Measurements from ENCODE around the gene DIP2A.

The DIP2A gene, protein sequence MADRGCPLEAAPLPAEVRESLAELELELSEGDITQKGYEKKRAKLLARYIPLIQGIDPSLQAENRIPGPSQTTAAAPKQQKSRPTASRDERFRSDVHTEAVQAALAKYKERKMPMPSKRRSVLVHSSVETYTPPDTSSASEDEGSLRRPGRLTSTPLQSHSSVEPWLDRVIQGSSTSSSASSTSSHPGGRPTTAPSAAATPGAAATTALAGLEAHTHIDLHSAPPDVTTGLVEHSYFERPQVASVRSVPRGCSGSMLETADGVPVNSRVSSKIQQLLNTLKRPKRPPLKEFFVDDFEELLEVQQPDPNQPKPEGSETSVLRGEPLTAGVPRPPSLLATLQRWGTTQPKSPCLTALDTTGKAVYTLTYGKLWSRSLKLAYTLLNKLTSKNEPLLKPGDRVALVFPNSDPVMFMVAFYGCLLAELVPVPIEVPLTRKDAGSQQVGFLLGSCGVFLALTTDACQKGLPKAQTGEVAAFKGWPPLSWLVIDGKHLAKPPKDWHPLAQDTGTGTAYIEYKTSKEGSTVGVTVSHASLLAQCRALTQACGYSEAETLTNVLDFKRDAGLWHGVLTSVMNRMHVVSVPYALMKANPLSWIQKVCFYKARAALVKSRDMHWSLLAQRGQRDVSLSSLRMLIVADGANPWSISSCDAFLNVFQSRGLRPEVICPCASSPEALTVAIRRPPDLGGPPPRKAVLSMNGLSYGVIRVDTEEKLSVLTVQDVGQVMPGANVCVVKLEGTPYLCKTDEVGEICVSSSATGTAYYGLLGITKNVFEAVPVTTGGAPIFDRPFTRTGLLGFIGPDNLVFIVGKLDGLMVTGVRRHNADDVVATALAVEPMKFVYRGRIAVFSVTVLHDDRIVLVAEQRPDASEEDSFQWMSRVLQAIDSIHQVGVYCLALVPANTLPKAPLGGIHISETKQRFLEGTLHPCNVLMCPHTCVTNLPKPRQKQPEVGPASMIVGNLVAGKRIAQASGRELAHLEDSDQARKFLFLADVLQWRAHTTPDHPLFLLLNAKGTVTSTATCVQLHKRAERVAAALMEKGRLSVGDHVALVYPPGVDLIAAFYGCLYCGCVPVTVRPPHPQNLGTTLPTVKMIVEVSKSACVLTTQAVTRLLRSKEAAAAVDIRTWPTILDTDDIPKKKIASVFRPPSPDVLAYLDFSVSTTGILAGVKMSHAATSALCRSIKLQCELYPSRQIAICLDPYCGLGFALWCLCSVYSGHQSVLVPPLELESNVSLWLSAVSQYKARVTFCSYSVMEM (N-terminal part only)

DNA sequence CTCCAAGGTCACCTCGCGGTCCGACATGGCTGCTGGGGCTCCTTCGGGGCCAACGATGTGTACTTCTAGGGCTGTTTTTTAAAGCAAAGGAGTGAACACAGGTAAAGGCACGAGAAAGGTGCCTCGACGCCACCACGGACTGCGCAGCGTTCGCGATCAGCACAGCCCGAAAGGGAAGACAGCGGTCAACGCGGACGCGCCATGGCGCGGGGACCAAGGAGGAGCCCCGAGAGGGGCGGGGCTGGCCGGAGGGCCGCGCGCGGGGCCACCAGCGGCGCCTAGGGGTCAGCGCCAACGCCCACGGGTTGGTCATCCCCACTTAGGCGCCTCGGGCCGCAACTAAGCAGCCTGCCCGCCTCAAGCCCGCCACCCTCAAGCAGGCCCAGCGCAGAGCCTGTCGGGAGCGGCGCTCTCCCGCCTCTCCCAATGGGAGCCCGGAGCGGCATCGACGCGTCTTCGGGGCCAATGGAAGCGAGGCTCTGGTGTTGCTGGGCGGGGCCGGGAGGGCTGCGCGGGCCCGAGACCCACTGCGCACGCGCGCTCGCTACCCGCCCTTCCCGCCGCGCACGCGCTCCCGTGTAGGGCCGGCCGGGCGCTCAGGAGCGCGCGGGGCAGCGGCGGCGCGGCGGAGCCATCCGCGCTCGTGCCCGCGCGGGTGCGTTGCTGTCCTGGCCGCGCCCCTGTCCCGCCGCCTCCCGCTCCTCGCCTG is at the start of gene DIP2A:
TSS of gene DIP2A (plus strand) at position 577 of the 709 bp plus-strand sequence. CDS start 241 bp downstream, outside the sequence.
- DNase-seq (ENCODE audit: low spot score), result peak; percentile 100

DNA sequence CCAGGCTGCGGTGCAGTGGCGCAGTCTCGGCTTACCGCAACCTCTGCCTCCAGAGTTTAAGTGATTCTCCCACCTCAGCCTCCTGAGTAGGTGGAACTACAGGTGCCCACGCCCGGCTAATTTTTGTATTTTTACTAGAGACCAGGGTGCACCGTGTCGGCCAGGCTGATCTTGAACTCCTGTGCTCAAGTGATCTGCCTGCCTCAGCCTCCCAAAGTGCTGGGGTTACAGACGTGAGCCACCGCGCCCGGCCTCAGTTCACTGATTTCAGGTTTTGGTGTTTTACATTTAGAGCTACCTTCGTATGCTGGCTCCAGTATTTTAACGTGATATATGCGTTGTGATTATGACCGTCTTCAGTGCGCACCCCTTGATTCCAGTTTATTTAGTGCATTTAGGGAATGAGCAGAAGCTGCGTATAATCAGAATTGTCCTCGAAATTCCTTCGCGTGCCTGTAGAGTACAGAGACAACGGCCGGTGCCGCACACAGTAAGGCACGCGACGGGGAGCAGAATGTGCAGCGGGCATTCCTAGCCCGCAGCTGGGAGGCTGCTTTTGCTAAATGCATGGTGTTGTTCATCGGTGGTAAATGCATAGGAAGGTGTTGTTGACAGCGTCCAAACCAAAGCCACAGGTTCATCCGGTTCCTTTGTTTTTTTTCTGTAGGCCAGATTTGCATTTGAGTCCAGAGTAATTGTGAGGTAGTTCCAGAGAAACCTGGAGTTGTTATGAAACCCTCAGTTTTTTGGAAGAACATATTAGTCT is 48.9 kb upstream of the DIP2A start:
- DNase-seq (ENCODE audit: low spot score), result no peak

DNA sequence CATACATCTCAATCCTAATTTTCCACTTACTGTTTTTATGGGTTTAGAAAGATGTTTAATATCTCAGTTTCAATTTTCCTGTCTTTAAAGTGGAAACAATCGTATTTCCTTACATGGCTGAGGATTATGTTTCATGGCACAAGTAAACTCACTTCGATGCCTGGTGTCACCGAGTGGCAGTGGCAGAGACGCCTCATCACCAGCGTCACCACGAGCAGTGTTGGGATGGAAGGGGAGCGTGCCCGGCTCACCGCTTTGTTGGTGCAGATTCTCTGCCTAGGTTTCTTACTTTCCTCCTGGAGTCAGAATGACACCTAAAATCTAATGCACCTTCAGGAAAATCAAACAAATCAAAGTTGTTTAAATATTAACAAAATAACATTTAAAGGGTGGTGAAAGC is 48.2 kb upstream of the DIP2A start:
- DNase-seq (ENCODE audit: low spot score), result no peak

DNA sequence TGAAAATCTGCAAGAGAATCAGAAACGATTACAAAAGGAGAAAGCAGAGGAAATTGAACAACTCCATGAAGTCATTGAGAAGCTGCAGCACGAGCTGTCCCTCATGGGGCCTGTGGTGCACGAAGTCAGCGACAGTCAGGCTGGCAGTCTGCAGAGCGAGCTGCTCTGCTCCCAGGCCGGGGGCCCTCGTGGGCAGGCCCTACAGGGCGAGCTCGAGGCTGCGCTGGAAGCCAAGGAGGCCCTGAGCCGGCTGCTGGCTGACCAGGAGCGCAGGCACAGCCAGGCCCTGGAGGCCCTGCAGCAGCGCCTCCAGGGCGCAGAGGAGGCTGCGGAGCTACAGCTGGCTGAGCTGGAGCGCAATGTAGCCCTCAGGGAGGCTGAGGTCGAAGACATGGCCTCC is 47.5 kb upstream of the DIP2A start:
- DNase-seq (ENCODE audit: low spot score), result peak; percentile 21

DNA sequence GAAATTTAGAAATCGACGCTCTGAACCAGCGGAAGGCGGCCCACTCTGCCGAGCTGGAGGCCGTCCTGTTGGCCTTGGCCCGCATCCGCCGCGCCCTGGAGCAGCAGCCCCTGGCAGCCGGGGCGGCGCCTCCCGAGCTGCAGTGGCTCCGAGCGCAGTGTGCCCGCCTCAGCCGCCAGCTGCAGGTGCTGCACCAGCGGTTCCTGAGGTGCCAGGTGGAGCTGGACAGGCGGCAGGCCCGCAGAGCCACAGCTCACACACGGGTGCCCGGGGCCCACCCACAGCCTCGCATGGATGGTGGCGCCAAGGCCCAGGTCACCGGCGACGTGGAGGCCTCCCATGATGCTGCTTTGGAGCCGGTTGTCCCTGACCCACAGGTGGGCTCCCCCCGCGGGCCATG is 47.0 kb upstream of the DIP2A start:
- DNase-seq (ENCODE audit: low spot score), result peak; percentile 27

DNA sequence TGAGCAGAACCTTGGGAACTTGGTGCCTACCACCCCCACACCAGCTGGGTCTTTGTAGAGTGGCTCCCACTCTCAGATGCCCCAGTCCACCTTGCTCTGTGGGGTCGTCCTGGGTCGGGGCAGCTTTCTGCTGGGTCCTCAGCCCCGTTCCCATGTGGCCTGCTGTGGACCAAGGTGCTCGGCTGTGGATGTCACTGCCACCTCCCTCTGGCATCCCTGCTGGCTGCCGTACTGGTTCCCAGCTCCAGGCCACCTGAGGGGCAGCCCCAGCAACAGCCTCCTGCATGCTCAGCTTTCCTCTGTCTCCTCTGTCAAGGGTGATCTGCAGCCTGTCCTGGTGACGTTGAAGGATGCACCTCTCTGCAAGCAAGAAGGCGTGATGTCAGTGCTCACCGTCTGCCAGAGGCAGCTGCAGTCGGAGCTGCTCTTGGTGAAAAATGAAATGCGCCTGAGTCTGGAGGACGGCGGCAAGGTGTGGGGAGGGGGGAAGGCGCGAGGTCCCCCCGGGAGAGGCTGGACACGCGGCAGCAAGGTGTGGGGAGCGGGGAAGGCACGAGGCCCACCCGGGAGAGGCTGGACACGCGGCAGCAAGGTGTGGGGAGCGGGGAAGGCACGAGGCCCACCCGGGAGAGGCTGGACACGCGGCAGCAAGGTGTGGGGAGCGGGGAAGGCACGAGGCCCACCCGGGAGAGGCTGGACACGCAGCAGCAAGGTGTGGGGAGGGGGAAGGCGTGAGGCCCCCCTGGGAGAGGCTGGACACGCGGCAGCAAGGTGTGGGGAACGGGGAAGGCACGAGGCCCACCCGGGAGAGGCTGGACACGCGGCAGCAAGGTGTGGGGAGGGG is 45.9 kb upstream of the DIP2A start:
- DNase-seq (ENCODE audit: low spot score), result peak; percentile 12

DNA sequence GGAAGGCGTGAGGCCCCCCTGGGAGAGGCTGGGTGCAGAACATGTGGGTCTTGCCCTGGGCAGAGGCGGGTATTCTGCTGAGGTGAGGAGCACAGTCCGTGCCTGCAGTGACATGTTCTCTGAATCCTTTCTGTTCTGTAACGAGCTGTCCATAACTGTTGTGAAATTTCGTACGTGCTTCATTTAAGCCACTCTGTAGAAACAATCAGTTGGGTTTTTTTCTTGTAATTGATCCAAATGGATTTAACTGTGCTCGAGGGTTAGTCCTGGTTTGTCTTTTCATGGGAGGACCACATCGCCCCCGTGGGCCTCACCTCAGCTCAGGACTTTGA is 45.4 kb upstream of the DIP2A start:
- peak; percentile 19 for DNase-seq (ENCODE audit: low spot score)

DNA sequence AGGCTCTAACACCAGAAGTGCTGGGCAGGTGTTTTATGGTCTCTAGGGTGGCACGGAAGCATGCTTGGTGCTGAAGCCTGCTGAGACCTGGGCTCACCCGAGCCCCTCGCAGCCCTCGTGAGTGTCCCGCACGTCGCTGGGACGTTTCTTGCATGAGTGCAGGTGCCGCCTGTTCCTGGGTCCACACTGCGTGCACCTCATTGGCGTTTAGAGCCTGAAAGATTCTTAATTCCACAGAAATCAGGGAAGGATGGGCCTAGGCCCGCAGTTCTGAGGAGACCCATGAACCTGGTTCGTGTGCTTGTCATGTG is 43.8 kb upstream of the DIP2A start:
- peak; percentile 21 for DNase-seq (ENCODE audit: low spot score)

DNA sequence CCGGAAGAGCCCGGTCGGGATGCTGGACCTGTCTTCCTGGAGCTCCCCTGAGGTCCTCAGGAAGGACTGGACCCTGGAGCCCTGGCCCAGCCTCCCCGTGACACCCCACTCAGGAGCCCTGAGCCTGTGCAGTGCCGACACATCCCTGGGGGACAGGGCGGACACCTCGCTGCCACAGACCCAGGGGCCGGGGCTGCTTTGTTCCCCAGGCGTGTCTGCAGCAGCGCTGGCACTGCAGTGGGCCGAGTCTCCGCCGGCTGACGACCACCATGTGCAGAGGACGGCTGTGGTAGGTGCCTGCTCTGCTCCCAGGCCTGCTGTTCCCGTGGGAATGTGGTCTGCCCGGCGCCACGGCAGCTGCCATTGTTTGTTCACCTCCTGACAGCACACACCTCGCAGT is 42.1 kb upstream of the DIP2A start:
- DNase-seq (ENCODE audit: low spot score), result peak; percentile 33

DNA sequence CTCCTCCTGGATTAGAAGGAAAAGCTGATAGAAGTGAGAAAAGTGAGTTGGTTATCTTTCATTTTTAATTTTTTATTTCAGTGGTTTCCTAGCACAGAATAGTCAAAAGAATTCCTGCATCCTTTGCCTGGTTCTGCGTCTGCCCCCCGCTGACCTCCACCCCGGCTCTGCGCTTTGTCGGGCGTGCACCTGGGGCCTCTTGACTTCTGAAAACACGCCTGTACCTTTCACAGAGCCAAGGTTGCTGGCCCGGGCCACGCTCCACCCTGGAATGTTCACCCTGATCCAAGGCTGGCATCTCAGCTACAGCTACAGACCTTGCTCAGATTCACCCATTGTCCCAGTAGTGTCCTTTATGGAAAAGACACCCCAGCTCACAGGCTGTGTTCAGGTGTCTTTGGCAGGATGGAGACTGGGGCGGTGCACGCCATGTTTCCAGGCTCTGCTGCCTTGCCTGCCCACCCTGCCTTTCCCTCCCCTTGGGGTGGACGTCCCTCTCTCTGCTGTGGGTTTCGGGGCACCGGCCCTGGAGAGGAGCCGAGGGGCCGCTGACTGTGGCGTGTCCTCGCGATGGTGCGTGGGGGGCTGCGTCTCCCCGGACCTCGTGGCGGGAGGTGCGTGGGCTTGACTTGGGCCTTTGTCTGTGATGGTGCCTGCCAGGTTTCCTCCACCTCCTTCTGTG is 40.3 kb upstream of the DIP2A start:
- peak; percentile 30 for DNase-seq (ENCODE audit: low spot score)

DNA sequence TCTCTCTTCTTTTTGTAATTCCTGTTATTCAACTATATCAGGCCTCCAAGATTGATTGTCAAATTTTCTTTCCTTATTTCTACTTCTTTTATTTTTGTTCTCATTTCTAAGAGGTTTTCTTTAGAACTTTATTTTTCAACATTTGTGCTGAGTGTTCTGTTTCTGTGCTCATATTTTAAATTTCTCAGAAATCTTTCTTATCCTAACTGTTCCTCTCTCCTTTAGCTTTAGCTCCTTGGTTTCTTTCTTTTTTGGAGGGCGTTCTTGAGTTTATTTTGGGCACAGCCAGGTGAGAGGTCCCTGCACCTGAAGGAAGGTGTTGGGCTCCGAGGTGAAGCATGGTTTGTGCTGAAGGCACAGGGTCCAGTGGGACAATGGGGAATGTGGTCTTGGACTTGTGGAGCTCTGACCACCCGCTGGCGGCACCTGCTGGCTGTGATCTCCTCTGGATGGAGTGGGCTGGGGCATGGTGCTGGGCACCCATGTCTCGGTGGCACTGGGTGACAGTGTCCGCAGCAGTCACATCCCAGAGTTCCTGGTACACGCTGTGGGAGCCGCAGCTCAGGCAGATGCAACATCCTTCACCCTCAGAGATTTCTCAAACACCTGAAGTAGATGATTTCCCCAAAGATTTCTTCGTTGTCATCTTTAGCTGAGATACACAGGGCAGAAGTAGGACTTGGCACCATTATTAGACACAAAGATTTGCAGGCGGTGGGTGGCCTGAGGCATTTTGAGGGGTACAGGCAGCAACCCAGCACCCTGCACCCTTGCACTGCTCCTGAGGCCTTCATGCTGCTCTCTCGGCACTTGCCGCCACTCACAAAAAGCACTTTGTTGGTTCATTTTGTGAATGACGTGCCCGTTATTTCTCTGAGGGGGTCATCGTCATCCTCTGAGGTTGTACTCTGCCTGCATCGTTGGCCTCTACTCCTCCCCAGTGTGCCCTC is 38.2 kb upstream of the DIP2A start:
- DNase-seq (ENCODE audit: low spot score), result no peak

DNA sequence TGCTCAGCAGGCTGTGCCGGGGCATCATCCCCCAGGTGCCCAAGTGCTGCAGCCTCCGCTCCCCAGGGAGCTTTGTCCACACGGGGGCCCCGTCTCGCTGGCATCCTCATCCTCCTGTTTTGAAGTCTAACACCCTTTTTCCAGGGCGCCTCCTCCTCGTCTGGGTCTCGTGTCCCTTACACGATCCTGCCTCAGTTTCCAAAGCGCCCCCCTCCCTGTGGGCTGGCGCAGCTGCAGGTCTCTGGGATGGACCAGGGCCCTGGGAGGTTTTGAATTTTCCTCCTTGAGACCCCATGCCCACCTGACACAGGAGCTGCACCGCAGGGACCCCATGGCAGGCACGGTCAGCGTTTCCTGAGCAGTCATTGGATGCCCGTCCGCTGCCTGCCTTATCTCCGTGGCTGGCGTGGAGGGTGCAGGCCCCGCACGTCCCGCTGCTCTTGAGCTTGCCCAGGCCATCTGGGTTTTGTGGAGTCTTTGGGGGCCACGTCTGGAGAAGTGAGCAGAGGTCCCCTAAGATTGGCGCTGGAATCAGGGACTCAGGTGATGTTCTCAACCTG is 37.4 kb upstream of the DIP2A start:
- peak; percentile 30 for DNase-seq (ENCODE audit: low spot score)

DNA sequence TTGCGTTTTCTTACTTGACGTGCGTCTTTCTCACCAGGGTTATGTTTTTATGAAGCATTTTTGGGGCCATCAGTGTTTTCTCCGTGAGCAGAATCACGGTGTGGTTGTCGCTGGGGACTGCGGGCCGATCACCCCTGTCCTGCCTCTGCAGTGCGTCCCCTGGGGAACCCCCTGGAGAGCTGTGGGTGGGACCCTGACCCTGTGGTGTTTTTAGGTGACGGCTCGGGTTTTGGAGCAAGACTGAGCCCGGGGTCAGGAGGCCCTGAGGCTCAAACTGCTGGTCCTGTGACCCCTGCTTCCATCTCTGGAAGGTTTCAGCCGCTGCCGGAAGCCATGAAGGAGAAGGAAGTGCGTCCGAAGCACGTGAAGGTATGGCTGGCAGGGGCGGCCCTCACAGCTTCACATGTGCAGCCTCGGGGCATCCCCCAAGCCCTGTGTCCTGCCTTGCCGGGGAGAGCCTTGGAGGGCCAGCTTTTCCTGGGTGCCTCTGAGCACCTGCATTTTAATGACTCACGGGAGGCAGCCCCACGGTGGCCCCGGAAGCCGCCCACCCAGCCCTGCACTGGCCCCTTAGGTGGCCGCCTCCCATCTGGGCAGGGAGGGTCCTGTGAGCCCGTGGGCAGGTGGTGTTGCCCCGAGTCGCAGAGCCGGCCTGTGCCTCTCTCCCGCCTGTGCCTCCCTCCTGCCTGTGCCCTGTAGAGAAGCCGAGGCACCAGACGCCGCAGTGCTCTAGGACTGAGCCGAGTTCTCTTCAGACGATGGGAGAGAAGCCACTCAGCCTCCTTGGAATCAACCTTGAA is 36.7 kb upstream of the DIP2A start:
- peak; percentile 26 for DNase-seq (ENCODE audit: low spot score)

DNA sequence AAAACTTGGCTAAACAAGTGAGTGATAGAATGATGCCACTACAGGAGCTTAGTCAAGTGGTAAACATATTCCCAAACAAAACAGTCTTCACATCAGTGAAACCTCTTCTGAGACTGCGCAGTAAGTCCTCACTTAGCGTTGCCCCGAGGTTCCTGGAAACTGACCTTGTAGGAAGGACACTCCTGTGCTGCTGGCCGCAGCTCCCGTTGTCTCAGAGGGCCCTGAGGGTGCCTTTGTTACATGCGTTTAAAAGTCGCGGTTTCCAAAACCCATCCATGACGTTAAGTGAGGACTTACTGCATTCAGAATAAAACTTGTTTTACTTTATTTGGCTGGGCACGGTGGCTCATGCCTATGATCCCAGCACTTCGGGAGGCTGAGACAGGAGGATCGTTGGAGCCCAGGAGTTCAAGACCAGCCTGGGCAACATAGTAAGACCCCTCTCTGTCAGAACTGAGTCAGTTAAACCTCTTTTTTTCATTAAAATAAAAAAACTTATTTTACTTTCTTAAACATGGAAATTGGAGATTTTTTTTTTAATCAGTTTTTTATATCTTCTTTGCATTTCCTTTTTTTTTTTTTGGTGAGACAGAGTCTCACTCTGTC is 36.0 kb upstream of the DIP2A start:
- DNase-seq (ENCODE audit: low spot score), result no peak

DNA sequence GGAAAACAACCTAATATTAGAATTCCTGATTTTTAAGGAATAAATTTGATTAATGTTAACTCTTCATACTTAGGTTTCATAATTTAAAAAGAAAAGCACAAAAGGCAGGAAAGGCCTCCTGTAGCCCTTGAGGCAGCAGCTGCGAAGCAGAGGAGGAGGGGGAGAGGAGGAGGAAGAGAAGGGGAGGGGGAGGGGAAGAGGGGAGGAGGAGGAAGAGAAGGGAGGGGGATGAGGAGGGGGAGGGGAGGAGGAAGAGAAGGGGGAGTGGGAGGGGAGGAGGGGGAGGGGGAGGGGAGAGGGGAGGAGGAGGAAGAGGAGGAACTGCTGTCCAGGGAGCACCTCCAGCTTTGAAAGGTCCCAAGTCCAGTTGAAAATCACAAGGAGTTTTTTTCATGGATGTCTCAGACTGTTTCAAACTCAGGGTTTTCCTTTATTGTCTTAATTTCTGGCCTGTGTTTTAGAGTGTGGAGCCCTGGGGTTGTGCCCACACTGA is 35.1 kb upstream of the DIP2A start:
- DNase-seq (ENCODE audit: low spot score), result no peak

DNA sequence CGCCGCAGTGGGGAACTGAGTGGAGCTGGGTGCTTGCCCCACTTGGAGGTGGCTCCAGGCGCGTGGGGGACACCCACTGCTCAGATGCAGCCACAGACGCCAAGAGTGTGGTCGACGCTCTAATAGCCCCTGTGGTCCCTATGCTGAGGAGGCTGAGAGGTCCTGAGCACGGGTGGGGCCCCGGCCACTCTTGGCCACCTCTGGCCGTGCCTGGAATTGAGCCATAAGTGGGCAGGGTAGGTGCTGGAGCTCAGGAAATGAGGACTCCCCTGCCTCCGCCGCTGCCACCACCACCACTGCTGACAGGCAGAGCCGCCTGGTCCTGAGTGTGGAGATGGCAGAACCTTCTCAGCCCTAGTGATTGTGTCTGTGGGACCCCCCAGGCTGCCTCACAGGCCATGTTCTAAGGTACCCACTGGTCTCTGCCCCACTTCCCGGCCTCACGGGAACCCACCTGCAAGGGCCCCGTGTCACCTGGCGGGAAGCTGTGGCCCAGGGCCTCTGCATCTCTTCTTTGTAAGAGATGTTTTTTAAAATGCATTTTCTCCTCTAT is 34.6 kb upstream of the DIP2A start:
- peak; percentile 36 for DNase-seq (ENCODE audit: low spot score)
